ENCODE results near the gene FECH. TPM values are rescaled to one million over a fixed set of nuclear protein-coding genes. Genes with fewer than 3 reads are reported as not detected.

The FECH gene
- total RNA-seq, 1 experiment from 2014 or later: 16.6 TPM

- no peak for TF ChIP-seq TEAD4 (CRISPR knock-in tag; IDR thresholded peaks at IDR 0.05)
- TF ChIP-seq HMGXB4 (CRISPR knock-in tag; IDR thresholded peaks at IDR 0.05): peak; percentile 91; the same call in 1 of the 2 replicates
- peak; percentile 86; the same call in 1 of the 2 replicates for TF ChIP-seq ZNF232 (CRISPR knock-in tag; IDR thresholded peaks at IDR 0.05)
- TF ChIP-seq, protein P1, sequence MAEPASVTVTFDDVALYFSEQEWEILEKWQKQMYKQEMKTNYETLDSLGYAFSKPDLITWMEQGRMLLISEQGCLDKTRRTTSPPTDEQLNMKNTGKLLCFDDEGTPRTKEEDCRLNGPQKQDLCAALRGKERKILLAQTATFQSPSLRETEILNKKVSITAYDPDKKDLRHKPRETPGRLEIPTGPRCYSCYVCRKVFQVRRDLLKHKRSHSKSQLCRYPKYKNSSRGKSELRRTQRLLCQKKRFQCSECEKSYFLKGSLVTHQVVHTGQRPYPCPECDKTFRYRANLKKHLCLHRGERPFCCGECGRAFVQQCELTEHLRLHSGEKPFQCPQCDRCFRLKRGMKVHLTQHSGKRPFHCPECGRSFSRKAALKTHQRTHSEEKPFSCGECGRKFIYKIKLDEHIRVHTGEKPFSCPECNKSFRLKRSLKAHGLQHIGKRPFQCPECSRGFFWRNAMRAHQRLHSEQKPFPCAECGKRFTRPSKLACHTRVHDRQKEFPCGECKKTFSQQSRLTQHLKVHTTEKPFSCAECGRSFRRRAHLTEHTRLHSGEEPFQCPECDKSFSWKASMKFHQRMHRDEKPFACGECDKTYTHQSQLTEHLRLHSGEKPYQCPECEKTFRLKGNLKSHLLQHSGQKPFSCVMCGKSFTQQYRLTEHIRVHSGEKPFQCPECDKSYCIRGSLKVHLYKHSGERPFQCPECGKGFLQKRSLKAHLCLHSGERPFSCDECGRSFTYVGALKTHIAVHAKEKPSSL (CRISPR knock-in tag; conservative IDR thresholded peaks at IDR 0.05): no peak
Observed at GRCh38 chr18:57586251-57587049, at the start of gene FECH (continued).

DNA sequence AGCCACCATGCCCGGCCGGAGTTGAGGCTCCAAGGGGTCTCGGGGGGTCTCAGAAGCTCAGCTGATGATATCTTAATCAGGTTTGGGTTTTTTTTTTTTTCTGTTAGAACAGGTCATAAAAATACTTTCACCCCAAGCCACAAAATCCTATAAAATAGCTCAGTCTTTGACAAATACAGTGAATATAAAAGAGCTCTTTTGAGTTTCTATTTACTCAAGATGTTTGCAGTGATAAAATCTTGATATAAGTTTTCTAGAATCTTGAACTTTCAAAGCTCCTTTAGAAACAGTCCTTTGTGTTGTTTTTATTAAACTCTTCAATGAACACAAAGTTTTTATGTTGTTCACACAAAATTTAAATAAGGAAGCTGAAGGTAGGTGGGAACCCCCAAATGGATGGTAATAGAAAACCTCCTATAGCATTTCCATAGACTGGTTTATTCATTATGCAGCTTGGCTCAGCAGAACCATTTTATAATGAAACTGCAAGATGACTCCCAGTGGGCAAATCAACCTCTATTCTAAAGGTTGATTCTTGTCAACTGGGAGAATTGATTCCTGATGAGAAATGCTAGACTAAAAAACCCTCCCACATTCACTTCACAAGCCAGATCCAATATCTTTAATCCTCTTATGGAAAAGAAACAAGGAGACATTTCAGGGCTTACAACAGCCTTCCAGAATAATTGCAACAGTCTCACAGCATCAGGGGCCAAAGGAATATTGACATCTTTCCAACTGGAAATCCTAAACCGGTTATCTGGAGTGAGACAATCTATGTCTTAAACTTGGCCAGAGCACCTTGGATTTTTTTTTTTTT, 48.7 kb upstream of the FECH start:
- Mint-ChIP-seq H3K4me3 (no peak overlapping the region), H3K4me1 (peaks cover 11% of the 10 kb centered on the region), H3K27me3 (ENCODE audit: low read depth) (no peaks in the 10 kb centered on the region), H3K27ac (no peak overlapping the region), H3K9me3 (peaks cover 4% of the 10 kb centered on the region; the same call in 1 of the 2 replicates), H3K36me3 (peaks cover 14% of the 10 kb centered on the region)
- DNase-seq (ENCODE audit: low spot score) (no peak), ATAC-seq (no peak)
- CTCF ChIA-PET: interaction anchor here (0.6 kb wide), 1 partner anchor 19 kb away, joined by 3 read pairs; no protein-coding TSS in a partner anchor
- TF ChIP-seq ZNF396 (CRISPR knock-in tag; IDR thresholded peaks at IDR 0.05; ENCODE audit: borderline replicate concordance): no peak
- TF ChIP-seq ZNF317 (CRISPR knock-in tag; IDR thresholded peaks at IDR 0.05; ENCODE audit: borderline replicate concordance, low read depth): no peak
- TF ChIP-seq SP1 (CRISPR knock-in tag; conservative IDR thresholded peaks at IDR 0.05): no peak
- TF ChIP-seq PRRX2 (CRISPR knock-in tag; IDR thresholded peaks at IDR 0.05): no peak
- TF ChIP-seq ZMAT4 (CRISPR knock-in tag; IDR thresholded peaks at IDR 0.05): no peak
- no peak for TF ChIP-seq TEAD1 (CRISPR knock-in tag; IDR thresholded peaks at IDR 0.05)
- no peak for TF ChIP-seq NR2C2 (CRISPR knock-in tag; IDR thresholded peaks at IDR 0.05)
- TF ChIP-seq MLX (CRISPR knock-in tag; IDR thresholded peaks at IDR 0.05): no peak
- TF ChIP-seq FOXK1 (CRISPR knock-in tag; IDR thresholded peaks at IDR 0.05): no peak
- no peak for TF ChIP-seq ZNF263 (CRISPR knock-in tag; IDR thresholded peaks at IDR 0.05; ENCODE audit: low read depth)
- no peak for TF ChIP-seq ESRRA (CRISPR knock-in tag; IDR thresholded peaks at IDR 0.05; ENCODE audit: borderline replicate concordance)
- TF ChIP-seq, protein P2, sequence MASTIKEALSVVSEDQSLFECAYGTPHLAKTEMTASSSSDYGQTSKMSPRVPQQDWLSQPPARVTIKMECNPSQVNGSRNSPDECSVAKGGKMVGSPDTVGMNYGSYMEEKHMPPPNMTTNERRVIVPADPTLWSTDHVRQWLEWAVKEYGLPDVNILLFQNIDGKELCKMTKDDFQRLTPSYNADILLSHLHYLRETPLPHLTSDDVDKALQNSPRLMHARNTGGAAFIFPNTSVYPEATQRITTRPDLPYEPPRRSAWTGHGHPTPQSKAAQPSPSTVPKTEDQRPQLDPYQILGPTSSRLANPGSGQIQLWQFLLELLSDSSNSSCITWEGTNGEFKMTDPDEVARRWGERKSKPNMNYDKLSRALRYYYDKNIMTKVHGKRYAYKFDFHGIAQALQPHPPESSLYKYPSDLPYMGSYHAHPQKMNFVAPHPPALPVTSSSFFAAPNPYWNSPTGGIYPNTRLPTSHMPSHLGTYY (CRISPR knock-in tag; IDR thresholded peaks at IDR 0.05): no peak
- no peak for TF ChIP-seq JAZF1 (CRISPR knock-in tag; IDR thresholded peaks at IDR 0.05)
- TF ChIP-seq E2F4 (CRISPR knock-in tag; IDR thresholded peaks at IDR 0.05; ENCODE audit: borderline replicate concordance, low read depth): no peak
- TF ChIP-seq IRF2 (CRISPR knock-in tag; IDR thresholded peaks at IDR 0.05; ENCODE audit: borderline replicate concordance, low read depth): no peak
- POLR2A ChIA-PET: interaction anchor here (0.6 kb wide), 1 partner anchor 60 kb away, joined by 3 read pairs; no protein-coding TSS in a partner anchor
